IPS DF 19.7 (cell line): ENCODE measurements around the gene MYEOV.

Experiments used
- DNase-seq: peaks from one replicate; pipeline ENCODE4 v3.0.0-alpha.2; 2013; ENCODE audit warnings: low read depth, low spot score

The MYEOV gene

DNA sequence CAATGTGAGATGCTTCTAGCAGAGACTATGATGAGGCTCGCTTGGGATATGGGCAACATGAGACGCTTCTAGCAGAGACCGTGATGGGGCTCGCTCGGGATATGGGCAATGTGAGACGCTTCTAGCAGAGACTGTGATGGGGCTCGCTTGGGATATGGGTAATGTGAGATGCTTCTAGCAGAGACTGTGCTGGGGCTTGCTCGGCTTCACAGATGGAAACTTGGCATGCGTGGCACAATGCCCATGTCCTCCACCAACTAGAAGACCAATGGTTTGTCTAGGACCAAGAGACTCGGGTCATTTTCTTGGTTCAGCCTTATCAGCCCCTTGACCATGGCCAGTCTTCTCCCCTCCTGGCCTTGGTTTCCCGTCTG is 7.1 kb downstream of the MYEOV start:
- no peak for DNase-seq

- DNase-seq: no peak
These were observed 7.8 kb downstream of the MYEOV start for GRCh38 chr11:69301455-69302401.

GRCh38 chr11:69302447-69303020 is 8.6 kb downstream of the MYEOV start:
- no peak for DNase-seq

DNA sequence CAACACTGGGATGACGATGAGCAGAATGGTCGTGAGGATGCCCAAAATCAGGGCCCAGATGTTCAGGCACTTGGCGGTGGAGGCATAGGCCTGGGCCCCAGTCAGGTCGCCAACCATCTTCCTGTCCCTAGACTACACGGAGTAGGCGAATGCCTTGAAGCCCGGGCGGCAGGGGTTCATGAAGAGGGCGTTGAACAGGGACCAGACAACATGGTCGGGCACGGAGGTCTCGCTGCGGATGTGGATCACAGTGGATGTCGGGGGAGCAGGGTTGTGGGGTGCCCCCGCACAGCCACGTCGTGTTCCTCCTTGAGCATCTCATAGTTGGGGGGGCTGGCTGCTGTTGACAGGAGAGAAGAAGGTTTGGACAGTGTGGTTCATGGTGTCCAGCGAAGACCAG is 9.5 kb downstream of the MYEOV start:
- DNase-seq: no peak

DNA sequence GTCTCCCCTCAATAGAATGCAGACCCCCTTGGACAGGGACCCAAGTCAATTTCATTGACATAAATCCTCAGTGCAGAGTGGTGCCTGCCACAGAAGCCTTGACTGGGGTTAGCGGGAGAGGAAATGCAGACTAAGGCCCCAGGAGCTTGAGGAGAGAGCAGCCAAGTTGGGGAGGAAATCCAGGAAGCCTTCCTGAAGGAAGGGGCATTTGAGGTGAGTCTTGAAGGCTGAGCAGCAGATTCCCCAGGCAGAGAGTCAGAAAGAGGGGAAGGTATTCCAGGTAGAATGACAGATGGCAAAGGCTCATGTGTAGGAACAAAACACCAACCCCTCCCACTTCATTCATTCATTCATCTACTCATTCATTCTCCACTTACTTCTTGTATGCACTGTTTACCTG is 10.3 kb downstream of the MYEOV start:
- no peak for DNase-seq

DNA sequence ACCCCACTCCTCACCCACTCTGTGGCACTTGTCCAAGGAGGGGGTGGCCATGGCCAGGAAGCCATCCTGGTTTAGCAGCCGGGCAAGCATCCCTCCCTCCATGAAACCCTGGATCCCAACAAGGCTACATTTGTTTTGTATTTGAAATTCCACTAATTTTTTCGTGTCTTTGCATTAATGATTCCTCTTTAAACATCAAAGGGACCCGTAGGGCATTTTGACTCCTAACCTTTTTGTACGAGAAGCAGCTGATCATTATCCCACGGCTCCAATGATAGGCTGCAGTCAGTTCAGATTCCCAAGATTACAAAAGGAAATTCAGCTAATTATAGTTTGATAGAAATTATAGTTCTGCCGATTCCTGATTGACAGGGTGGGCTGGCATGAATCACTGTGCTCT is 10.7 kb downstream of the MYEOV start:
- DNase-seq: no peak

GRCh38 chr11:69305885-69306540 is 12.1 kb downstream of the MYEOV start:
- no peak for DNase-seq

- no peak for DNase-seq
These were observed 12.9 kb downstream of the MYEOV start for GRCh38 chr11:69306821-69307220.

- no peak for DNase-seq
These were observed 13.5 kb downstream of the MYEOV start for GRCh38 chr11:69307421-69307820.

DNA sequence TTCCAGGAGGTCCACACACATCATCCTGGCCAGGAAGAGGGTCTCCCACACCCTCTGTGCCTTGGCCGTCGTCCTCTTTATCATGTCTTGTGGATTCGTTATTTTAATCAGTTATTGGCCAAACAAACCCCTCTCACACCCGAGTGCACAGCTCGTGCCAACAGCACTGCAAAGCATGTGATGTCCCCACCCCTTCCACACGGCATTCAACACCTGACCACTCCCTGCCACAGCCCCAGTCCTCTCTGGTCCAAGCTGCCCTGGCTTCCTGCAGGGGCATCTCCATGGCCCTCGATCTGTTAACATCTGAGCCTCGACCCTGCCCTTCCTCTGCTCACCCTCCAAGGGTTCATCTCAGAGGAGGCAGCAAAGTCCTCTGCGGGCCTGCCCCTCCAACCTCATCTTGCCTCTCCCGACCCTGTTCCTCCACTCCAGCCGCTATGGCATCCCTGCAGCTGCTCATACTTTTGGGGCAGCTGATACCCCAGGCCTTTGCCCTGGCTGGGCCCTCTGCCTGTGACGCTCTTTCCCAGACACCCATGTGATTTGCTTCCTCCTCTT is 14.0 kb downstream of the MYEOV start:
- DNase-seq: no peak

GRCh38 chr11:69308491-69308911 is 14.5 kb downstream of the MYEOV start:
- DNase-seq: no peak

- DNase-seq: no peak
These were observed 15.1 kb downstream of the MYEOV start for GRCh38 chr11:69308936-69309615.

DNA sequence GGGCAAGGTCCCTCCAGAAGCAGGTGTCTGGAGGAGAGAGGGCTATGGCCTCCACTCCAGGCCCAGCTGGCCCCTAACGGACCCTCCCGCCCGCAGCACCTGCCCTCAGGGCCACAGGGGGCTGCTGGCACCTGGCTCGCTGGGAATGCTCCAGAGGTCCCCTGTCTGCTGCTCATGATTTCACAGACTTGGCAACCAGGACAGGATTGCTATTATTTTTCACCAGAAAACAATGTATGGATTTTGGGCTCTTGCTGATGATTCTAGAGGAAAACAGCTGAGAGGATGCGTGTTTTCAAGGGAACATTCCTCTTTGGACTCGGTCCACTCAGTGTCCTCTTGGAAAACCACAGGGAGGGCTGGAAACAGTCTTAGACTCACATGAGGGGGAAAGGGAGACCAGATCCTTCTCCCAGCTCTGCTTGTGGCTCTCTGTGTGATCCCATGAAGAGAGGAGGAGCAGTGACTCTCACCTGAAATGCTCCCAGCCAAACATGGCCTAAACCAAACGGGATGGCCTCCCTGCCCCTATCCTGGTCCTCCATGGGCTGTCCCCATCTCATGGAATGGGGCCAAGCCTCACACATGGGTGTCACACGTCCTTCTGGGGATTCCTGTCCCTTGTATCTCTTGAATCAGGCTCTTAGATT is 15.8 kb downstream of the MYEOV start:
- no peak for DNase-seq

GRCh38 chr11:69310351-69310750 is 16.4 kb downstream of the MYEOV start:
- DNase-seq: no peak

DNA sequence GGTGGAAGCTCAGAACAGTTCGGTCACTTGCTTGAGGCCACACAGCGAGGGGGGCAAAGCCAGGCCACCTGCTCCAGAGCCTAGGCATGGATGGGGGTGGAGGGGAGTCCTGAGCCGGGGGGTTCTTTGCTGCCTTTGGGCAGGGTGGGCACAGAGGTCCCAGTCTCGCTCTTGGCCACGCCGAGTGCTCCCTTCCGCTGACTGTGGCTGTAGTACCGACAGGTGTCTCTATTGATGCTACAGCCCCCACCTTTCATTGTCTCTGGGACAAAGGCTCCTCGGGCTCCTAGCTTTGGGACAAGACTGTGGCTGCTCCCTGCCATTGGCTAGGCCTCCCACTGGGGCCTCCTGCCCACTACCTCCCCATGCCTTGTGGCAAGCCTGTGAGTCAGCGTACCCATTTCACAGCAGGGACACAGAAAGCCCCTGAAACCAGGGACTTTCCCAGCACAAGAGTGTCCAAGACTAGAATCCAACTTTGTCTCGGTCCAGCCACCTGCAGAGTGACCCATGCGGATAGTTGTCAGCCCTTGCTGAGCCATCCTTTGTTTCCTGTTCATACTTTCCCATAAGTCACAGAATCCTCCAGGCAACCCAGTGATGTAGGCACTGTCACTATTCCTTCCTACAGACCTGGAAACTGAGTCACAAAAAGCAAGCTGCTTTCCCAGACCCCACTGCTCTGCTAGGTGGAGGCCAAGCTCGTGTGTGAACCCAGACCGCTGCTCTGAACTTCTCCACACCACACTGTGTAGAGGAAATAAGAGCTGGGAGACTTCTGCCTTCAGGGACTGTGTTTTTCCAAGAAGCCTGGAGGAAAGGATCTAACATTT is 17.2 kb downstream of the MYEOV start:
- no peak for DNase-seq

DNA sequence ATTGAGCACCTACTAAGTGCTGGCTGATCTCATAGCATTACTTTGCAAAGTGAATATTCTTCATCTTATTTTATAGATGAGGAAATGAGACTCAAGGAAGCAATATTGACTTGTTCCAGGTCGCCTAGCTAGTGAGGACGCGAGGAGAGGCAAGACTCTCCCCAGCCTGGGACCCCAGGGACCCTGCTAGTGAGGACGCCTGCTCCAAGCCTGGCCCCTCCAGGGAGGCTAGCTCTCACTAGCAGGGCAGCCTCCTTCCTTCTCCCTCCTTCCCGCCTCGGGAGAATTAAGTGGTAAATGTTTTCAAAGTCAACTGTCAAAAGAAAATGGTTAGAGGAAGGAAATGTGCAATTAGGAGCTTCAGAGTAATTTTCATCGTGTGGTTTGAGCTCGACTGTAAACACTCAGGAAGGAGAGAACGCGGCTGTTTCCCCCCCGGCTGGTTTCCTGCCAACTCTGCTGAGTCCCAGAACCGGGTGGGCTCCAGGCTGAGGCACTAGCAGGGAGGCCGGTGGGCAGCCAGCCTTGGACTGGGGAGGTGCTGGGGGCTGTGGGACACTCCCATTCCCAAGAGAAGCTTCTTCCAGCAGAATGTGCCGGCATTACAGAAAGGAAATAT is 17.9 kb downstream of the MYEOV start:
- DNase-seq: no peak

DNA sequence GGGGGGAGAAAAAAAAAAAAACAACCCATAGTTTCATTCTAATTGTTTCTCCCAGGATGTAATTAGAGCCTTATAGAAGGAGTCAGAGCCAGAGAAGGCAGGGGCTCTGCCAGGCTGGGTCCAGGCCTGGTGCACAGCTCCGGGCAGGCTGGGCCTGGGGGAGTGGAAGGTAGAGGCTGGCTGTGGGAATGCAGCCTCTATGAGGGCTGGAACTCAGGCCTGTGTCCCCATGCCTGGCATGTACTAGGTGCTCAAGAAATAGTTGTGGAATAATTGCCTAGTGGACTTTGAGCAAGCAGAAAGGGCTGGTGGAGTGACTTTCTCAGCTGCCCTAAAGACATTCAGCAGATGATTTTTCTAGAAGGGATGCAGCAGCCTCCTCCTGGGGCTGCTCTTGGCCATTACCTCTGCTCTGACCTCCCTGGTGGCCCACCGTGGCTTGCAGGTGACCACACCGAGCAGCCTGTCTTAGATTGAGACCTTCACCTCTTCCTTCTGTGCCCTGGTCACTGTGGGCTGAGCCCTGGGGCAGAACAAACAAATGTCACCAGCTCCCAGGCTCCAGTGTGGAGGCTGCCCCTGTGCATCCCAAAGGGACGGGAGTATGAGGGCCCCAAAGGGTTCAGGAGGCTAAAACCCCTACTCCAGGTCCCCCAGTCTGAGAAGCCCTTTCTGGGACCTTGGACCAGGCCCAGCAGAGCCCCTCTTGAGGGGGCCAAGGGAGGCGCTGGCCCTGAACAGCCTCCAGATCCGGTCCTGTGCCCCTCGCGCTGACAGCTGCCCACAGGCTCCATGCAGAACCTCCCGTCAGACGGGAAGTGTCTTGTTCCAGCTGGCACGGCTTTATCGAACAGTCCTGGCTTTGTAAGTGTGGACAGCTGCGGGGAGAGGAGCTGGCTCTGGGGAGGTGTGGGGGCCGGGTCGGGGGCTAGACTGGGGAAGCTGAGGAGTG is 18.8 kb downstream of the MYEOV start:
- no peak for DNase-seq

DNA sequence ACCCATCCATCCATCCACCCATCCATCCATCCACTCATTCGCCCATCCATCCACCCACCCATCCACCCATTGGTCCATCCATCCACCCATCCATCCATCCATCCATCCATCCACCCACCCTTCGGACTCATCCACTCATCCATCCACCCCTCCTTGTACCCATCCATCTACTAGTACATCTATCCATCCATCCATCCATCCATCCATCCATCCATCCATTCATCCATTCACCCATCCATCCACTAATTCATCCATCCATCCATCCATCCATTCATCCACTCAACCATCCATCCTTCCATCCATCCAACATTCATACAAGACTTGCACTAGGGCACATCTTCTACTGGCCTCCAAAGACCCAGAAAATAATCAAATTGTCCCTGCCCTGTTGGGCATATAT is 20.0 kb downstream of the MYEOV start:
- DNase-seq: no peak

- DNase-seq: no peak
These were observed 20.6 kb downstream of the MYEOV start for GRCh38 chr11:69314555-69314954.
